H1 (cell line): ENCODE data around the gene CLINT1. TPM values are rescaled to one million over a fixed set of nuclear protein-coding genes. Genes with fewer than 3 reads are reported as not detected.

Experiments
- MAX ChIP-seq: IDR thresholded peaks from 2 replicates; pipeline ENCODE4 v1.6.1; 2012; ENCODE audit warnings: inconsistent platforms
- polyA plus RNA-seq, 7 experiments: library from polyadenylated mRNA; depleted of rRNA in 3 of 7; stranded (reverse) in 5 of 7; unstranded in 2 of 7; fragments of >200 nt in 5 of 7; fragments of 200-250 nt in 2 of 7; gene quantifications; 1 replicate in 5 of 7; 2 replicates in 1 of 7; 4 replicates in 1 of 7; pipeline versions ENCODE4 v1.2.1 to v1.2.3, GENCODE V29; 2011 to 2013; ENCODE audit warnings: missing spikeins in 2 of 7, mixed read lengths in 2 of 7
- total RNA-seq: library from RNA; stranded (reverse); fragmentation: NEBNext Ultra II Directional; extraction: Animal tissue kit (Norgen Biotek cat#: 25700); gene quantifications from 2 replicates; pipeline ENCODE4 v1.2.1, GENCODE V29; 2021

The CLINT1 gene
- total and polyA plus RNA-seq, 2 of the 8 experiments (the other 6 are each of a cell fraction or from before 2014, with no cell fraction given), result 85.9 to 140 TPM

- TF ChIP-seq MAX, result no peak
These were observed 23.9 kb downstream of the CLINT1 start (continued) for GRCh38 chr5:157835041-157835440.
